ENCODE data around the gene BAIAP3. TPM values are rescaled to one million over a fixed set of nuclear protein-coding genes. Genes with fewer than 3 reads are reported as not detected.

Gene BAIAP3
- total RNA-seq, 1 donor from 2014 or later: 1.7 TPM

DNA sequence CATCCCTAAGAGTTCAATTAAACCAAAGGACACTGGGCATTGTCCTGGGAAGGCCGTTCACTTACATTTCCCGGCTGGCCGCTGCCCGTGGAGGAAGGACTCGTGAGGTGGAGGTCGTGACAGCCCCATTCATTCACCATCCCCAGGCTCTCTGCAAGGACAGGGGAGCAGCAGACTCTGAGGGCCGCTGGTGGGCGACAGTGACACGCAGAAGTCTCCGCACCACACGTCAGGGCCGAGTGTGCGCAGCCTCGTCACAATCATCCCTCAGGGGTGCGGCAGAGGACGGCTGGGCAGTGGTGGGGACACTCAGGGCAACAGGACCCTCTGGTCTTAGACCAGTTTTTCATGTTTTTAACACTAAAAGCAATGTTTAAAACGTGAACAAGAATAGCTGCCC, 59.4 kb downstream of the BAIAP3 start:
- no peaks in the 10 kb centered on the region for H3K27me3 Mint-ChIP-seq (ENCODE audit: low read depth)

DNA sequence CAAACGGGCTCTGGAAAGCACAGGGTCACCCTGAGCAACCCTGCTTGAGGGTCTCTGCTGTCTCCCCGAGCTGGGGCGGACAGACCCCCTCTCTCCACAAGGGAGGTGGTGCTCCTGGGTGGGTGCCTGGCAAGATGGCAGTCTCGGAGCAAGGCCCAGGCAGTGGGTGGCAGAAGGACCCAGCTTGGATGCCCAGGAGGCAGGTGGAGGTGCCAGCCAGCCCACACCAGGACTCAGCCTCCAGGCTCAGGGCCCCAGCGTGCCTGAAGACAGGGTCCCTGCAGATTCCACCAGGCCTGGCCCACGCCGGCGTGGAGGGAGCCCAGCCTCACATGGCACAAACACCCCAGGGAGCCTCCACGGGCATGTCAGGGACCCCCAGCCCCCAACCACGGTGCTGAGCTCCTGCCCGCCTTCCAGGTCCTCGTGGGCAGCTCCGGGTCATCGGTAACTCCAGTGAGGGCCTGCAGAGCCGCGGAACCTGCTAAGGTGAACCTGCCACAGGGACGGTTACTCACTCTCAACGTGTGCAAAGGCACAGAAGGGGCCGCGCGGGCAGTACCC, 60.2 kb downstream of the BAIAP3 start:
- H3K4me1 Mint-ChIP-seq (ENCODE audit: low read depth): no peaks in the 10 kb centered on the region
- TF ChIP-seq, protein P1, sequence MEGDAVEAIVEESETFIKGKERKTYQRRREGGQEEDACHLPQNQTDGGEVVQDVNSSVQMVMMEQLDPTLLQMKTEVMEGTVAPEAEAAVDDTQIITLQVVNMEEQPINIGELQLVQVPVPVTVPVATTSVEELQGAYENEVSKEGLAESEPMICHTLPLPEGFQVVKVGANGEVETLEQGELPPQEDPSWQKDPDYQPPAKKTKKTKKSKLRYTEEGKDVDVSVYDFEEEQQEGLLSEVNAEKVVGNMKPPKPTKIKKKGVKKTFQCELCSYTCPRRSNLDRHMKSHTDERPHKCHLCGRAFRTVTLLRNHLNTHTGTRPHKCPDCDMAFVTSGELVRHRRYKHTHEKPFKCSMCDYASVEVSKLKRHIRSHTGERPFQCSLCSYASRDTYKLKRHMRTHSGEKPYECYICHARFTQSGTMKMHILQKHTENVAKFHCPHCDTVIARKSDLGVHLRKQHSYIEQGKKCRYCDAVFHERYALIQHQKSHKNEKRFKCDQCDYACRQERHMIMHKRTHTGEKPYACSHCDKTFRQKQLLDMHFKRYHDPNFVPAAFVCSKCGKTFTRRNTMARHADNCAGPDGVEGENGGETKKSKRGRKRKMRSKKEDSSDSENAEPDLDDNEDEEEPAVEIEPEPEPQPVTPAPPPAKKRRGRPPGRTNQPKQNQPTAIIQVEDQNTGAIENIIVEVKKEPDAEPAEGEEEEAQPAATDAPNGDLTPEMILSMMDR (IDR thresholded peaks at IDR 0.05): no peak
- H3K27ac Mint-ChIP-seq (ENCODE audit: unreplicated experiment): no peak overlapping the region
- peaks cover 7% of the 10 kb centered on the region for H3K36me3 Mint-ChIP-seq (ENCODE audit: low read depth)
- H3K27me3 Mint-ChIP-seq (ENCODE audit: low read depth): no peaks in the 10 kb centered on the region
- H3K4me3 Mint-ChIP-seq (ENCODE audit: unreplicated experiment): no peak overlapping the region
- no peak for DNase-seq (ENCODE audit: low spot score)
- no peaks in the 10 kb centered on the region for H3K9me3 Mint-ChIP-seq (ENCODE audit: low read depth)

More for the DNA sequence above, 59.4 kb downstream of the BAIAP3 start:
- Mint-ChIP-seq H3K4me1 (ENCODE audit: low read depth) (no peaks in the 10 kb centered on the region), H3K9me3 (ENCODE audit: low read depth) (no peaks in the 10 kb centered on the region), H3K27ac (ENCODE audit: unreplicated experiment) (no peak overlapping the region), H3K36me3 (ENCODE audit: low read depth) (peaks cover 5% of the 10 kb centered on the region), H3K4me3 (ENCODE audit: unreplicated experiment) (no peak overlapping the region)
- DNase-seq (ENCODE audit: low spot score): no peak
- TF ChIP-seq, protein P1 (IDR thresholded peaks at IDR 0.05): no peak

DNA sequence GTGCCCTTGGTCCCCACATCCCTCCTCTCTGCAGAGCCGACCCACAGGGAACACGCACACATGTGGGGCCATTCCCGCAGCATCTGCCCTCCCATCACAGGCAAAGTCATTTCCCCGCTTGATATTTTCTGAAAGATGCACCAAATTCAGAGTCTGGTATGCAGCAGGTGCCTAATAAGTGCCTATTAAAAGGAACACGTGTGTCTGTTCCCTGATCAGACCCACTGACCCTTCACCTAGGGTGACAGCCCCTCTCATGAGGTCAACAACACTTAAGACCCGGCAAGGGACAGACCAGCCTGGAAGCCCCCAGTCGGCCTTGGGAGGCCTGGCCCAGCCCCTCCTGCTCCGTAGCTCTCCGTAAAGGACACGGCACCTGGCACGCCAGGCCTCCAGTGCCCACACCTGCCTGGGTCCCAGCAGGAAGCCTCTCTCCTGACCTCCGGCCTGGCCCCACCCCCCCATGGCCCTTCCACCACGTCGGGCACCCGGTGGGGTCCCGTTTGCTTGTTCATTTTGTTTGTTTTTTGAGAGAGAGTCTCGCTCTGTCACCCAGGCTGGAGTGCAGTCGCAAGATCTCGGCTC, 61.0 kb downstream of the BAIAP3 start:
- no peak for DNase-seq (ENCODE audit: low spot score)
- Mint-ChIP-seq H3K9me3 (ENCODE audit: low read depth) (no peaks in the 10 kb centered on the region), H3K36me3 (ENCODE audit: low read depth) (peaks cover 7% of the 10 kb centered on the region), H3K27ac (ENCODE audit: unreplicated experiment) (no peak overlapping the region), H3K27me3 (ENCODE audit: low read depth) (no peaks in the 10 kb centered on the region), H3K4me1 (ENCODE audit: low read depth) (no peaks in the 10 kb centered on the region), H3K4me3 (ENCODE audit: unreplicated experiment) (no peak overlapping the region)
- TF ChIP-seq, protein P1 (IDR thresholded peaks at IDR 0.05): no peak

- no peak for DNase-seq (ENCODE audit: low spot score)
- Mint-ChIP-seq H3K36me3 (ENCODE audit: low read depth) (peaks cover 4% of the 10 kb centered on the region), H3K9me3 (ENCODE audit: low read depth) (no peaks in the 10 kb centered on the region), H3K4me3 (ENCODE audit: unreplicated experiment) (no peak overlapping the region), H3K27me3 (ENCODE audit: low read depth) (no peaks in the 10 kb centered on the region), H3K4me1 (ENCODE audit: low read depth) (no peaks in the 10 kb centered on the region), H3K27ac (ENCODE audit: unreplicated experiment) (no peak overlapping the region)
- TF ChIP-seq, protein P1 (IDR thresholded peaks at IDR 0.05): no peak
Observed at GRCh38 chr16:1395444-1396031, 62.1 kb downstream of the BAIAP3 start.

DNA sequence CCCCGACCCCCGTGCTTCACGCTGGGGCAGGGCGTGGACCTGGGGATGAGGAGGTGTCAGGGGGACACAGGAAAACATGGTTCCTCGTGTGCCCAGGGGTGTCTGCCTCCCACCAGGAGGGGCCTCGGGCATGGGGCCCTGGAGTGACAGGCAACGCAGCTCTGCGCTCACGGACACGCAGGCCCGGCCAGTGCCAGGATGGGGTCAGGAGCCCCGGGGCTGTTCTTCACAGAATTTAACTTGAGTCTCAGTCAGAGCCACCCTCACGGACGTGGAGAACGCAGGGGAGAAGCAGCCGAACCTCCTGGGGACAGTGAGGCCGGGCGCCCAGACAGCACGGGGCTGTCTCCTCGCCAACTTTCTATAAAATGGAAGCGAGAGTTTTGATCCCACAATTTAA, 64.3 kb downstream of the BAIAP3 start:
- Mint-ChIP-seq H3K4me3 (ENCODE audit: unreplicated experiment) (no peak overlapping the region), H3K4me1 (ENCODE audit: low read depth) (no peaks in the 10 kb centered on the region), H3K27ac (ENCODE audit: unreplicated experiment) (no peak overlapping the region), H3K9me3 (ENCODE audit: low read depth) (no peaks in the 10 kb centered on the region), H3K27me3 (ENCODE audit: low read depth) (no peaks in the 10 kb centered on the region), H3K36me3 (ENCODE audit: low read depth) (peaks cover 6% of the 10 kb centered on the region)
- no peak for DNase-seq (ENCODE audit: low spot score)
- TF ChIP-seq, protein P1 (IDR thresholded peaks at IDR 0.05): no peak
